Right lobe of liver (tissue), 6 donors: ENCODE measurements around the gene MALL. TPM values are rescaled to one million over a fixed set of nuclear protein-coding genes. Genes with fewer than 3 reads are reported as not detected.
"Not testable (repeated sequence)": the region's sequence is repeated elsewhere in the genome, so short reads cannot be mapped to it uniquely, and the experiment has no call there.

Experiments
- ATAC-seq, 4 donors: fragments of 200-7000 bp; cut with Tn5 transposase; one replicate each; pipeline ENCODE4 v1.9.1; 2020; ENCODE audit warnings: mild to moderate bottlenecking in 4 of 4, moderate library complexity in 4 of 4
- DNase-seq, 3 donors: peaks; one replicate each; pipeline ENCODE4 v3.0.0-alpha.2; 2020
- H3K27ac ChIP-seq, 3 donors: fragments of 200-600 bp; one replicate each; pipeline ENCODE4 v1.8.0; 2022
- H3K27me3 ChIP-seq, 2 donors: fragments of 200-600 bp; one replicate each; pipeline ENCODE4 v1.8.0; 2022
- H3K36me3 ChIP-seq, 4 donors: fragments of 200-600 bp; sonication (generic) in 1 of 4; one replicate each; pipeline versions ENCODE4 v1.5.1 to v1.8.0; 2017 to 2022; ENCODE audit warnings: control low read depth in 1 of 4
- H3K4me1 ChIP-seq, 4 donors: fragments of 200-600 bp; sonication (generic) in 1 of 4; one replicate each; pipeline versions ENCODE4 v1.5.1 to v1.8.0; 2017 to 2022; ENCODE audit warnings: control low read depth in 1 of 4
- H3K4me3 ChIP-seq, 3 donors: fragments of 200-600 bp; one replicate each; pipeline ENCODE4 v1.8.0; 2022
- H3K9me3 ChIP-seq, 4 donors: fragments of 200-600 bp; sonication (generic) in 1 of 4; one replicate each; pipeline versions ENCODE4 v1.5.1 to v1.8.0; 2017 to 2022; ENCODE audit warnings: control low read depth in 1 of 4
- WGBS: methylation state at CpG from one replicate; pipeline ENCODE4 v1.1.6; 2018; ENCODE audit warnings: low coverage, low lambda C conversion rate; ENCODE audit not compliant: insufficient coverage; ENCODE audit errors: missing lambda C conversion rate; 5-methylcytosine and 5-hydroxymethylcytosine counted together
- intact Hi-C, 2 donors: fragments of 100-400 bp; cut with DNase I; formaldehyde crosslinking; loops; one replicate each; pipeline versions ENCODE4 v1.11.2 to v1.14.1; 2022
- total RNA-seq, 6 experiments: library from RNA; depleted of rRNA in 2 of 6; stranded (reverse); fragments of >200 nt in 2 of 6; fragmentation: NEBNext Ultra II Directional in 3 of 6; extraction: Animal tissue kit (Norgen Biotek cat#: 25700) in 3 of 6; gene quantifications; one replicate each; pipeline versions ENCODE4 v1.1.0 to v1.2.4, GENCODE V29; 2016 to 2023
- donor health status: DM: no; HTN: yes; CAD: no.
- donor health status: DM: no; HTN: no; CAD: no.
- donor health status: DM: no; HTN: no; CAD: no.
- donor health status: DM: no; HTN: yes; CAD: no.
- donor health status: DM: no; HTN: yes; CAD: no.

The MALL gene
- total RNA-seq, 6 experiments from 2014 or later = 1.1 to 3.1 (median 2.2) TPM

- H3K27ac ChIP-seq, H3K9me3 ChIP-seq, H3K27me3 ChIP-seq, H3K4me1 ChIP-seq, H3K4me3 ChIP-seq, intact Hi-C loops, DNase-seq, ATAC-seq, H3K36me3 ChIP-seq: not testable (repeated sequence)
- no CpG with 5 or more reads among the region's 2 CpGs for WGBS
Measured at GRCh38 chr2:110083757-110084156, 31.9 kb downstream of the MALL start.

- DNase-seq, H3K27ac ChIP-seq, H3K4me1 ChIP-seq, intact Hi-C loops, H3K9me3 ChIP-seq, ATAC-seq, H3K27me3 ChIP-seq, H3K4me3 ChIP-seq, H3K36me3 ChIP-seq: not testable (repeated sequence)
- no CpG with 5 or more reads among the region's 8 CpGs for WGBS
Measured at GRCh38 chr2:110083162-110083561, 32.5 kb downstream of the MALL start.

GRCh38 chr2:110078104-110078503 lies 37.5 kb downstream of the MALL start:
- H3K27ac ChIP-seq, H3K36me3 ChIP-seq, intact Hi-C loops, H3K4me3 ChIP-seq, H3K27me3 ChIP-seq, DNase-seq, H3K9me3 ChIP-seq, ATAC-seq, H3K4me1 ChIP-seq: not testable (repeated sequence)
- WGBS = no CpG with 5 or more reads among the region's 4 CpGs

- WGBS = 40% methylated on average over 1 of the region's 4 CpGs
- H3K4me3 ChIP-seq, H3K36me3 ChIP-seq, H3K4me1 ChIP-seq, H3K27me3 ChIP-seq, intact Hi-C loops, DNase-seq, H3K27ac ChIP-seq, H3K9me3 ChIP-seq, ATAC-seq: not testable (repeated sequence)
Measured at GRCh38 chr2:110075896-110076295, 39.7 kb downstream of the MALL start.

DNA sequence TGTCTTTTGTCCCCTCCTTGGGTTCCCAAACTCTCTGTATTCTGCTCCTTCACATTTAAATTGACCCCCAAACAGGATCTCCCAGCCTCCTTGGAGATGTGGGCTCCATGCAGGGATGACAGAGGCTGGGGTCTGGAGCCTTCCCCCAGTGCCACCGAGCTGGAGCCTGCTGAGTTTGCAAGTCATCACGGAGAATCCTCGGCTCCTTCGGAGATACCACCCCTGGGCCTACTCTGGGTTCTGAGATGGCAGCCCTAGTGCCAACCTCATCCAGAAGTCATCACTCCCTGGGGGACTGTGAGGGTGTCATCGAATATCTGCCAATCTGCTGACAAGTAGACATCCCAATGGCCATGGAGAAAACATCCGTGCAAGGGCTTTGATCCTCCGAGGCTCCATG lies 45.8 kb downstream of the MALL start:
- peak in 2 of 3 donors; percentile 23 to 24 for DNase-seq
- H3K4me1 ChIP-seq, H3K9me3 ChIP-seq, H3K27ac ChIP-seq, intact Hi-C loops, H3K36me3 ChIP-seq, ATAC-seq, H3K4me3 ChIP-seq, H3K27me3 ChIP-seq: not testable (repeated sequence)
- 92% methylated on average over 4 of the region's 7 CpGs for whole genome bisulfite sequencing

GRCh38 chr2:110068153-110068552 lies 47.5 kb downstream of the MALL start:
- intact Hi-C loops, H3K9me3 ChIP-seq: not testable (repeated sequence)
- 69% methylated on average over 3 of the region's 3 CpGs for WGBS

GRCh38 chr2:110062332-110062731 lies 53.3 kb downstream of the MALL start:
- ATAC-seq, H3K9me3 ChIP-seq, intact Hi-C loops, H3K36me3 ChIP-seq, H3K4me3 ChIP-seq, DNase-seq, H3K27ac ChIP-seq, H3K4me1 ChIP-seq, H3K27me3 ChIP-seq: not testable (repeated sequence)
- no CpG with 5 or more reads among the region's 3 CpGs for WGBS

More at GRCh38 chr2:110068153-110068552, 47.5 kb downstream of the MALL start:
- H3K27ac ChIP-seq, H3K4me1 ChIP-seq, H3K36me3 ChIP-seq, H3K27me3 ChIP-seq, ATAC-seq, H3K4me3 ChIP-seq: not testable (repeated sequence)
- peak in 1 of 3 donors; percentile 15 for DNase-seq

DNA sequence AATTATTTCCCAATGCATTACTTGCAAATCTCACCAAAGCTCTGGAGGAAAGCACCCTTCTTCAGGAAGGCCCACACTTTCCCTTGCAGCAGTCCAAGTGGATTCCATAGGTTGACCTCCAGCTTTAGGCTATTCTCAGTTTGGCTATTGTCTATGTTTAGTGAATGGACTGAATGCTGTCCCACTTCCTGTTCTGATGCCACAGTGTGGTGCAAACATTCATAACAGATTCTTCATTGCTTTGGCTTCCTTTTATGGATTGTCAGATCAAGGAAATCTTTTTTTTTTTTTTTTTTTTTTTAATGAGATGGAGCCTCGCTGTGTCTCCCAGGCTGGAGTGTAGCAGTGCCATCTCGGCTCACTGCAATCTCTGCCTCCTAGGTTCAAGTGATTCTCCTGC lies 55.1 kb downstream of the MALL start:
- no CpG with 5 or more reads among the region's 2 CpGs for WGBS
- H3K4me3 ChIP-seq, H3K36me3 ChIP-seq, H3K9me3 ChIP-seq, DNase-seq, H3K27me3 ChIP-seq, ATAC-seq, intact Hi-C loops, H3K27ac ChIP-seq, H3K4me1 ChIP-seq: not testable (repeated sequence)

DNA sequence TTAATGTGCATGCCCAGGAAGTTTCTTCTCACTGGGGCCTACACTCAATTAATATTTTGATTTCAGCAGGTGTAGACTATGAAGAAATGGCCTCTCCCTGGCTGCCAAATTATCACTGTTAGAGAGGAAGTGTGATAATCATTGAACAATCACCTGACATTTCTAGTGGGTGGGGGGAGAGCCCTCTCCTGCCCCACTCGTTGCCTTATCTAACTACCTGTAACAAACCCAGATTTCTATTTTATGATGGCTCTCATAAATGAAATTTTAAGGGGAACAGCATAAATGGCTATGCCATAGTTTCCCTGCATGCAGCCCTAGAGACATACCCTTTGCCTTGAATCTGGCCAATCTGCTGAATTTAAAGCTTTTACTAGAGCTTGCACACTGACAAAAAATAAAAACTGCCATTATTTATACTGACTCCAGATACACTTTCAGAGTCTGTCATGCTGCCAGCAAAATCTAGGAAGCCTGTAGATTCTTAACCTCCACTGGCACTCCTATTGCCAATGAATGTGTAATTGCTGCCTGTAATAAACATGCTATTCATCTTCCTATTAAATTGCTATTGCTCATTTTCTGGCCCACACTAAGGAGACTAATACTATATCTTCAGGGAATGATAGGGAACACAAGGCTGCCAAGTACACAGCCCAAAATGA lies 55.8 kb downstream of the MALL start:
- H3K27me3 ChIP-seq, H3K4me1 ChIP-seq, intact Hi-C loops, DNase-seq, H3K36me3 ChIP-seq, H3K4me3 ChIP-seq, H3K27ac ChIP-seq, ATAC-seq, H3K9me3 ChIP-seq: not testable (repeated sequence)
- no CpG with 5 or more reads among the region's 1 CpG for WGBS

DNA sequence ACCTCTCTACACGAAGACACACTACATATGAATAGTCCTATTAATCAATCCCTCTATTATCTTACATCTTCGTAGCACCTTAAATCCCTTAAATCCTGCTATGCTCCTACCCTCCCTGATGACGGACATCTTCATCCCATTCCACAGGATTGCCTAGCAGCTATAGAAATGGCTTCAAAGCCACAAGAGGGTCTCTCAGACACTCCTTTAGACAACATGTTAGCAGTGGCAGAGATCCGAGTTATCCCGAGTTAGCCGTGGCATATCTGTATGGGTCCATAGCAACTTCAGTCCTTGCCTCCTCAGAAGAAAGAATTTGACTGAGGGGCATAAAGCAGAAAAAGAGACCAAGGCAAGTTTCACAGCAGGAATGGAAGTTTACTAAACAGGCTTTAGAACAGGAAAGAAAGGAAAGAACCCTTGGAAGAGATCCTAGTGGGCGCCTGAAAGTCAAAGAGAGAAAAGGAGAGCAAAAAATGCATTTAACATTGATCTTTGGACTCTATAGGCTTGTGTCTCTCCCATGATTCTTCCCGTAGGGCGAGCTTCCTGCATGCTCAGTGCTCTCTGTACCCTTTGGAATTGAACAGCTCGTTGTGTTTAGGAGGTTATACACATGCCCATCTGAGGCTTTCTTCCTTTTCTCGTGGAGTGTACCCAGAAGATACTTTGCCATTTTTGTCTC lies 56.5 kb downstream of the MALL start:
- H3K4me3 ChIP-seq, H3K36me3 ChIP-seq, H3K9me3 ChIP-seq, H3K27ac ChIP-seq, H3K4me1 ChIP-seq, ATAC-seq, intact Hi-C loops, H3K27me3 ChIP-seq, DNase-seq: not testable (repeated sequence)
- no CpG with 5 or more reads among the region's 11 CpGs for WGBS

DNA sequence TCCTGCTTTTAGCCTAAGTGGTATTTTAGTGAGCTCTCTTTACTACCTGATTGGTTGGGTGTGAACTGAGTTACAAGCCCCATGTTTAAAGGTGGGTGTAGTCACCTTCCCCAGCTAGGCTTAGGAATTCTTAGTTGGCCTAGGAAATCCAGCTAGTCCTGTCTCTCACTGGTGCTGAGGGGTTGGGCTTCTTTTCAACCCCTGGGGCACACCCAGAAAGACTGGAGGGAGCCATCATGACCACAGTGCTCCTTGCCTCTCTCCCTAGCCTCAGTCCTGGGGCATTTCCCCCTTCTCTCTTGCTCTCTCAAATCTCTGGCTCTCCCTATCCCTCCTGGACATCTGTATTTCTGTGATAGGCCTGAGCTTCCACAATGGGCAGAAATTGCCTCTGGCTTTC lies 57.6 kb downstream of the MALL start:
- H3K4me1 ChIP-seq, H3K36me3 ChIP-seq, H3K4me3 ChIP-seq, DNase-seq, H3K27me3 ChIP-seq, H3K9me3 ChIP-seq, H3K27ac ChIP-seq, intact Hi-C loops, ATAC-seq: not testable (repeated sequence)
